ES-I3 (cell line): ENCODE data around the gene ACTL8.

Experiments used
- H3K36me3 ChIP-seq: 2 replicates; pipeline ENCODE4 v1.6.1; 2013; ENCODE audit warnings: mild to moderate bottlenecking, low read length, control low read depth, moderate library complexity; ENCODE audit not compliant: insufficient read depth
- H3K4me1 ChIP-seq: 2 replicates; pipeline ENCODE4 v1.6.1; 2013; ENCODE audit warnings: mild to moderate bottlenecking, control low read depth, low read length; ENCODE audit not compliant: insufficient read depth
- H3K9ac ChIP-seq: 2 replicates; pipeline ENCODE4 v1.6.1; 2013; ENCODE audit warnings: low read depth, mild to moderate bottlenecking, low read length, moderate library complexity
- H3K9me3 ChIP-seq: 2 replicates; pipeline ENCODE4 v1.6.1; 2013; ENCODE audit warnings: mild to moderate bottlenecking, low read length, moderate library complexity; ENCODE audit not compliant: control insufficient read depth, insufficient read depth

Gene ACTL8

DNA sequence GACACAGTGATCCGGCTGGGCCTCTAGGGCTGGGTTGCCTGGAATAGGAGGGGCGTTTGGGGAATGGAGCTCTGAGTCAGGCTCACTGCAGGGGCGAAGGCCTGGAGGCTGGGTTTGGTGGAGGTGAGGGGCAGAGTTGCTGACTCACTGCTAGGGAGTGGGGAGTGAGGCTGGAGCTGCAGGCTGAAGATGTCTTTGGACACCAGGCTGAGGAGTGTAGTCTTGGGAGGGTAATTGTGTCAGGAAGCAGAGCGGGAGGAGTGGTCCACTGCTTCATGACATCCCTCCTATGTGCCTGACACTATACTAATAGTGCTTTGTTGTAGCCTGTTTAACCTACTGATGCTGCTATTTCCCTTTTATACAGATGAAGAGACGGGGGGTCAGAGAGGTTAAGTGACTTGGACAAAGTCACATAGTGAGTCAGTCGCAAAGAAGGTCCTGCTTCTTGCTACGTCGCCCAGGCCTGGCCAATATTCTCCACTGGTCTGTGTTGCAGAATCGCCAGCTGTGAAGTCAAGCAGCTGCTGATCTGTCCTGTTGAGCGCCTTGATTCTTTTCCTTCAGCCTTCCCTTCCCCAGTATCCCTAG lies 13.6 kb downstream of the ACTL8 start:
- no peaks in the 10 kb centered on the region for H3K9me3 ChIP-seq
- no peaks in the 10 kb centered on the region for H3K36me3 ChIP-seq
- H3K4me1 ChIP-seq = peaks cover 7% of the 10 kb centered on the region
- no peak overlapping the region for H3K9ac ChIP-seq

DNA sequence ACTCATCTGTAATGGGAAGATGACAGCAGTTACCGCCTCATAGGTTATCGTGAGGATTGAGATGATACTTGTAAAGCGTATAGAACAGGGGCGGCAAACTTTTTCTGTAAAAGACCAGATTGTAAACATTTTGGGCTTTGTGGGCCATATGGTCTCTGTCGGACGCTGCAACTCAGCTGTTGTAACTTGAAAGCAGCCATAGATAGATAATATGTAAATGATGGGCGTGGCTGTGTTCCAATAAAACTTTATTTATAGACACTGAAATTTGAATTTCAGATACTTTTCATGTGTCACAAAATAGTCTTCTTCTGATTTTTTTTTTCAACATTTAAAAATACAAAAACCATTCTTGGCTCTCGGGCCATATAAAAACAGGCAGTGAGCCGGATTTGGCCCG lies 15.8 kb downstream of the ACTL8 start:
- H3K36me3 ChIP-seq = no peaks in the 10 kb centered on the region
- peaks cover 7% of the 10 kb centered on the region for H3K4me1 ChIP-seq
- H3K9ac ChIP-seq = no peak overlapping the region
- no peaks in the 10 kb centered on the region for H3K9me3 ChIP-seq

DNA sequence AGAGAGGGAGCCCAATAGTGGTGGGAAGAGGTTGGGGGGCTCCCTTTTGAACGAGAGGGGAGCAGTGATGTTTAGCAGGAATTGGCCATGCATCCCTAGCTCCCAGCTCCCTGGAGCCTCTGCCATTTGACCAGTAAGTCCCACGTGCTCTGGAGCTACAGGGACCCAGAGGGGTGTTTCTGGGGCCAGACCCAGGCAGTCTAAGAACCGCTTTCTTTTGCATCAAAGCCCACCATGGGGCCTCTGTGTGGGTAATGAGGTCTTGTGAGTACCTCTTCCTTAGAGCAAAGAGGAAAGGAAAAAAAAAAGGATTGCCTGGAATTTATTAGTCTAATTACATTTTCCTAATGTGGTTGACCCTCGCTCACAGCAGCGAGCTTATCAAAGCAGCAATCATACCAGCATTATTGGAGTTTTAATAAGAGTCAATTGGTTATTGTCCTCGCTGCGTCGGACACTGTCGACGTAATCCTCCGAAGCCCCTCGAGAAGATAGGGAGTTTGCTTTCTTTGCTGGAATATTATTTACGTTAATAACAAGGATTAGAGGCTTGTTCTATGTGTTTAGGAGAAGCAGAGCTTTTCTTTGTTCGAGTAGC lies 17.6 kb downstream of the ACTL8 start:
- no peak overlapping the region for H3K9ac ChIP-seq
- no peaks in the 10 kb centered on the region for H3K9me3 ChIP-seq
- no peaks in the 10 kb centered on the region for H3K36me3 ChIP-seq
- H3K4me1 ChIP-seq = peaks cover 7% of the 10 kb centered on the region

DNA sequence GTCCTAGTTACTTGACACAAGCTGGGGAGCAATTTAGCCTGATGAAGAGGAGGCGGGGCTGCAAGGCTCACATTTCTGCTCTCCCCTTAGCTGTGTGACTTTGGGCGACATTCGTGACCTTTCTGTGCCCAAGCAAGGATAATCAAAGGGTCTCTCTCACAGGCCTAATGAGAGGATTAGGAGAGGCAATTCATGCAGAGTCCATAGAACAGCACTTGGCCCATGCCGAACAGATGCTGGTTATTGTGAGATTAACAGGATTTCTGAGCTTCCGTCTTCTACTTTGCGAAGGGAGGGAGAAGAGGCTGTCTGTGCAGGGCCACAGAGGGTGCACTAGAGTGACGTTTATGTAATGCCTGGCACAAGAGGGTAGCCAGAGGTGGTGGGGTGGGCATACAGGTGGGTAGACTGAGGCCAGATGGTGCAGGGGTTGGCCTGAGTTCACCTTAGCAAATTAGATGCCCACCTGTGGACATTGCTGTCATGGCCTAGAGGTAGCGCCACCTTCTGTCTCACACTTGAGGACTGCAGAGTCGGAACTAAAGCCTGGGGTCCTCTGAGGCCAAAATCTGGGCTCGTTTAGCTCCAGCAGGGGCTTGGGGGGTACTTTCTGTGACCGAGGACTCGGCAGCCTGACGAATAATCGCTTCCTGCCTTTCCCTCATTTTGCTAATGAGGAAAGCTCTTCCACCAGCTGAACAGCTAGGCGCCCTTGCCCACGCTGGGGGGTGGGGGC lies 18.6 kb downstream of the ACTL8 start:
- H3K4me1 ChIP-seq = peaks cover under 1% of the 10 kb centered on the region; the same call in 1 of the 2 replicates
- no peaks in the 10 kb centered on the region for H3K9me3 ChIP-seq
- H3K9ac ChIP-seq = no peak overlapping the region
- H3K36me3 ChIP-seq = no peaks in the 10 kb centered on the region

DNA sequence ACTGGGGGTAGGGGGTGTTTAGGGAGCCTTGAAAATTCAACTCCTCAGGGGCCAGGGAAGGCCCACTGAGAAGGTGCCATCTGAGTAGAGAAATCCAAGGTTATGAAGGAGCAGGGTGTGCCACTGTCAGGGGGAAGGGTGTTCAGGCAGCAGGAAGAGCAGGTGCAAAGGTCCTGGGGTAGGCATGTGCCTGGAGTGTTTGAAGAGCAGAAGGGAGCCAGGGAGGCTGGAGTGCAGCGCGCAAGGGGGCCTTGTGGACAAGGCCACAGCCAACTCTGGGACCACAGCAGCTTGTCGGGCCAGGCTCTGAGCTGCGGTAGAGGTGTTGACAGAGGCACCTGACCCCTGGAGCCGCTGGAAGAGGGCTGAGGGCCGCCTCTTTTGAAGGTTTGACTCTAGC lies 19.3 kb downstream of the ACTL8 start:
- no peaks in the 10 kb centered on the region for H3K4me1 ChIP-seq
- H3K9me3 ChIP-seq = no peaks in the 10 kb centered on the region
- H3K9ac ChIP-seq = no peak overlapping the region
- H3K36me3 ChIP-seq = no peaks in the 10 kb centered on the region

DNA sequence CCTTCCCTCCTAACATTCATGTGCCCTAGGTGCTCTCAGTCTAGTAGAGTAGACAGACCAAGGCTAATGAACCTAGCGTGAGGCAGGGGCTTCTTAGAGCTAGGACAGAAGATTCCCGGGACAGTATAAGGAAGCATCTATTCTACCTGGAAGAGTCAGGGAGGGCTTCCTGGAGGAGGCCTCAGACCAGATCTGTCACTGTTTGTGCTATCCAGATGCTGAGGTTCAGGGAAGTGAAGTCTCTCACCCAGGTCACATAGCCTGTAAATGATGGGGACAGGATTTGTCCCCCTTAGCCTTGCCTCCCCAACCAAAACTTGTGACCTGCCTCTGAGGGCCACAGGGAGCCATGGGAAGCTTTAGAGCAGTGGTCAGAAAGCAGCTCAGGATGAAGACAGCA lies 20.7 kb downstream of the ACTL8 start:
- H3K4me1 ChIP-seq = no peaks in the 10 kb centered on the region
- no peaks in the 10 kb centered on the region for H3K9me3 ChIP-seq
- H3K36me3 ChIP-seq = no peaks in the 10 kb centered on the region
- H3K9ac ChIP-seq = no peak overlapping the region

DNA sequence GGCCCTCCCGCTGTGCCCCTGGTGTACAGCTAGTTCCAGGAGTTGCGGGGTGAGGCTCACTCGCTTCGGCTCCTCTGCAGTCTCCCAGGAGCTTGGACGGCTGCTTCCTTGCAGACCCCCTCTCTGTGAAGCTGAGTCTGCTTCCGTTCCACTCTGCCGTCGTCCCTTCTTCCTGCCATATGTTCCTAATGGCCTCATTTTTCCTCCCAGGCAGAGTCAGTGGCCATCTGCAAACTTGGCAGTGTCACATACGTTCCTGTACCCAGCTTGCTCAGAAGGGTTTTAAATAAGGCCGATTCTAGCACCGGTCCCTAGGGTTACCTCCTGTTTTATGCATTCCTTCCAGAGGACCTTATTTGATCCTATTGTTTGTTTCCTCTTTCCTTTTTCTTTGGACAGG lies 21.3 kb downstream of the ACTL8 start:
- no peak overlapping the region for H3K9ac ChIP-seq
- H3K9me3 ChIP-seq = no peaks in the 10 kb centered on the region
- H3K36me3 ChIP-seq = no peaks in the 10 kb centered on the region
- H3K4me1 ChIP-seq = no peaks in the 10 kb centered on the region

DNA sequence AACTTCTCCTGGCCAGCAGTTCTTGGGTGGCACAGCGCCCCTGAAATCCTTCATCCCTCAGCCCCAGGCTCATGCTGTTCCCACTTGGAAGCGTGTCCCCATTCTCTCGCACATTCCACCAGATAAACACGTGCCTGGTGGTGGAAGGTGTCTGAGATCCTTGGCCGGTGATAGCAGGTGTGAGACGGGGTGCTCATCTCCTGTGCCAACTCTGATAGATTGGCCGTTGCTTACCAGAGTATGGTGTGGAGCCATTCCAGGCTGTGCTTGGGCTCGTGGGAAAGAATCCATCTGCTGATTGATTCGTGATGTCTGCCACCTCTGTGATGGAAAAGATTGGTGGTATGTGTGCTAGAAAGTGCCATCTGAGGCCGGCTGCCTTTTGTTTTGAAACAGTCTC lies 22.2 kb downstream of the ACTL8 start:
- Histone ChIP-seq H3K36me3 (no peaks in the 10 kb centered on the region), H3K9ac (no peak overlapping the region), H3K9me3 (no peaks in the 10 kb centered on the region), H3K4me1 (no peaks in the 10 kb centered on the region)

DNA sequence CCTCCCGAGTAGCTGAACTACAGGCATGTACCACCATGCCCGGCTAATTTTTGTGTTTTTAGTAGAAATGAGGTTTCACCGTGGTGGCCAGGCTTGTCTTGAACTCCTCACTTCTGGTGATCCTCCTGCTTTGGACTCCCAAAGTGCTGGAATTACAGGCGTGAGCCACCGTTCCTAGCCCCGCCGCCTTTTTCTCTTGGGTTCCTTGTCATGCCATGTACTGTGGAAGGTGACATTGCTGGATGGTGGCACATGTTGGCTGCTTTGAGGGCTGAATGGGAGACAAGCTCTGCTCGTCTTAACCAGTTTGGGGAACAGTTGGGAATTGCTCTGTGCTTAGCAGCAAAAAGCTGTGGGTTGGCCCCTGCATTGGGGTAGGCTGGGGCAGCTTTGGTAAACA lies 22.7 kb downstream of the ACTL8 start:
- no peak overlapping the region for H3K9ac ChIP-seq
- no peaks in the 10 kb centered on the region for H3K4me1 ChIP-seq
- H3K36me3 ChIP-seq = no peaks in the 10 kb centered on the region
- no peaks in the 10 kb centered on the region for H3K9me3 ChIP-seq

DNA sequence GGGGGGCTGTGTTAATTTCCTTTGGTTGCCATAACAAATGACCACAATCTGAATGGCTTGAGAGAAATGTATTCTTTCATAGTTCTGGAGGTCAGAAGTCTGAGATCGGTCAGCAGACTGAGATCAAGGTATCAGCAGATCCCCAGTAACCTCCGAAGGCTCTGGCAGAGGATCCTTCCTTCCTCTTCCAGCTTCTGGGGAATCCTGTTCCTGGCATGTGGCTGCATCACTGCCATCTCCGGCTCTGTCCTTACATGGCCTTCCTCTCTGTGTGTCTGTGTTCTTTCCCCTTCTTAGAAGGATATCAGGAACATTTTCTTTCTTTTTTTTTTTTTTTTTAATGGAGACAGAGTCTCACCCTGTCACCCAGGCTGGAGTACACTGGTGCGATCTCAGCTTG lies 25.8 kb downstream of the ACTL8 start:
- Histone ChIP-seq H3K4me1 (no peaks in the 10 kb centered on the region), H3K36me3 (no peaks in the 10 kb centered on the region), H3K9ac (no peak overlapping the region), H3K9me3 (no peaks in the 10 kb centered on the region)

DNA sequence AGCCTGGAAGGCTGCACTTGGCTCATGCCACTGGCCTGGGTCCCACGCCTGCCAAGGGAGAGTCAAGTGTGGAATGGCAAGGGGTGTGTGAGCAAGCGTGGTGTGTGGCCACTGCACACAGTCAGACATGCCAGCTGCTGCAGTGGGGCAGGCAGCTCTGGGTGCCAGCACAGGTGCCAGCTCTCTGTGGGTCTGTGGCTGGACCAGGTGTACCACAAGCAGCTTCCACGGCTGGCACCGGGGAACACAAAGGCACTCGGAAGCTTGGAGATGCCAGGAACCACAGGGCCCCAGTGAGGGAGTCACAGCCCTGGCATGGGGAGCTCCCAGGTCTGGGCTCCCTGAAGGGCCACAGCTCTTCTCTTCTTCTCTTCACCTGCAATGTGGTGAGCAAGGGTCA lies 34.8 kb downstream of the ACTL8 start:
- H3K4me1 ChIP-seq = no peaks in the 10 kb centered on the region
- H3K9ac ChIP-seq = no peak overlapping the region
- no peaks in the 10 kb centered on the region for H3K9me3 ChIP-seq
- H3K36me3 ChIP-seq = no peaks in the 10 kb centered on the region

DNA sequence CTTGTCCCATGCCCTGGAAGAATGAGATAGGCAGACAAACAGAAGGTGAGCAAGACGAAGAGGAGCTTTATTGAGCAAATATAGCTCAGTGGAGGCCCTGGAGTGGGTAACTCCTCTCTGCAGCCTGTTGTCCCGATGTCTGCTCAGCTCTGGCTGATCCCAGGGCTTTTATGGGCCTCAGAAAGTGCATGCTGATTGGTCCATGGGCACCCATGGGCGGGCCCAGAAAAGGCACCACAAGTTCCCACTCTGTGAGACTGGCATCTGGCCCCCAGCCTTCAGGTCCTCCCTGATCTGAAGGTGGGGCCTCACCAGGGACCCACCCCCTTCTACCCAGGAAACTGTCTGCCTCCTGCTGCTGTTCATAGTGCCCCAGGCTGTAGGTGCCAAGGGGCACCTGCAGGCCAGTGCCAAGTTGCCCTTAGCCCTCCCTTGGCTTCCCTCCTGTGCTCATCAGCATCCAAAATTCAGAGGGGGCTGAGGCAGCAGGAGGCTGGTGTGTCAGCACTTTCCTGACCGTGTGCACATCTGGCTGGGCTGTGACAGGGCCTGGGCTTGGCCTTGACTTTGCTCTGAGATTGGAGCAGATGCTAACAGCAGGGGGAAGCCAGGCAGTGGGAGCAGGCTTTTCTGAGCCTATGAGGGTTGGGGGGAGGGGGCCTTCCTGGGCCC lies 35.4 kb downstream of the ACTL8 start:
- H3K4me1 ChIP-seq = no peaks in the 10 kb centered on the region
- H3K36me3 ChIP-seq = no peaks in the 10 kb centered on the region
- no peak overlapping the region for H3K9ac ChIP-seq
- no peaks in the 10 kb centered on the region for H3K9me3 ChIP-seq

DNA sequence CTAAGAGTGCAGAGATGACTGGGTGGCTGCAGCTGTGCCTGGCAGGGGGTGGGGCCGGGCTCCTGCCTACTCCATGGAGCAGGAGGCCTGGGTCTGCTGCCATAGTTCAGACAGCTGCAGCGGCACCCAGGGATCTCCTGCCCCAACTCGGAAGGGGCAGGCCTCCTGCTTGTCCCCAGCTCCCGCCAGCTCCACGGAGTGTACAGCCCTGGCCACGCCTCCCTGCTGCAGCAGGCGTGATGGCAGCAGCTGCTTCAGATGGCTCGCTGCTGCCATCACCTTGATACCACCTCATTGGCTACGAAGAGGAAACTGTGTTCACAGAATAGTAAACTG lies 35.9 kb downstream of the ACTL8 start:
- Histone ChIP-seq H3K9me3 (no peaks in the 10 kb centered on the region), H3K9ac (no peak overlapping the region), H3K36me3 (no peaks in the 10 kb centered on the region), H3K4me1 (no peaks in the 10 kb centered on the region)

DNA sequence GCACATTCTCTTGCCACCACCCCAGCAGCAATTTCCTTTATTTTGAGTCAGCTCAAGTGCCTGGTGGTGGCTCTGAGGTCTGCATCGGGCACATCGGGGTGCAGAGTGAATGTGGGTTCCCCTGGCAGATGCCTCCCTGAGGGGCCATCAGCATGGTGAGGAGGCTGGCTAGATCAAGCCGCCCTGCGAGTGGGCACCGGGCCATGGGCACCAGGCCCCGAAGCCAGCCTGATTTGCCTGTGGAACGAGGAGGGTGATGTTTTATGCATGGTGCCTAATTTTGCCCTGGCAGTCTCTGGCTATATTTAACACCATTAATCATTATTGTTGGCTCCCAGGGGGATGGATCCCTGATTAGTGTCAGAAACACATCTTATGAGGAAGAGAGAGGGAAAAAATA lies 36.3 kb downstream of the ACTL8 start:
- H3K9me3 ChIP-seq = no peaks in the 10 kb centered on the region
- H3K36me3 ChIP-seq = no peaks in the 10 kb centered on the region
- no peaks in the 10 kb centered on the region for H3K4me1 ChIP-seq
- no peak overlapping the region for H3K9ac ChIP-seq

DNA sequence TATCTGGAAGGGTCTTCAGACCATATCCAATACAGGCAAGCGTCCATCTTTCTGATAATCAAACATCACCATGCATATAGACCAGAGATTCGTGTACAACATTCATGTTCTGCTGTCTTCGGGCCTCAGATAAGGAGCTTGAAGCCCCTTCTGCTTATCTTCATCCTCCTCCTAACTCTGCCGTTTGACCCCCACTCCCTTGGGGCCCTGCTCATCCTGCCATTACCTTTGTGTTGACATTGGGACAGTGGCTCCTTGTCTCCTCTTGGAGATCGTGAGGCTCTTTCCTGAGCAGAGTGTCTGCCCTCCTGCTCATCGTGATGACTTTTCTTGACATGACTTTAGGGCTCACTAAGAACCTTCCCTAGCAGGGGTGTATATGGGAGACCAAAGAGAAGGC lies 37.3 kb downstream of the ACTL8 start:
- Histone ChIP-seq H3K36me3 (no peaks in the 10 kb centered on the region), H3K4me1 (no peaks in the 10 kb centered on the region), H3K9ac (no peak overlapping the region), H3K9me3 (no peaks in the 10 kb centered on the region)
